BE2C (cell line): ENCODE results near the gene LYPLA2.
"Not testable (repeated sequence)": the region's sequence is repeated elsewhere in the genome, so short reads cannot be mapped to it uniquely, and the experiment has no call there.

ENCODE experiments used
- DNase-seq: peaks from one replicate; pipeline ENCODE4 v3.0.0-alpha.2; 2020
- H3K27me3 ChIP-seq: fragments of 250-450 bp; sonication (Bioruptor Pico); 2 replicates; pipeline ENCODE4 v1.5.1; 2020; ENCODE audit warnings: mild to moderate bottlenecking
- H3K36me3 ChIP-seq: fragments of 250-450 bp; sonication (Bioruptor Pico); 2 replicates; pipeline ENCODE4 v1.5.1; 2020; ENCODE audit warnings: mild to moderate bottlenecking
- H3K4me1 ChIP-seq: fragments of 250-450 bp; sonication (Bioruptor Pico); 2 replicates; pipeline ENCODE4 v1.5.1; 2020
- H3K4me3 ChIP-seq: 2 replicates; pipeline ENCODE4 v1.5.1; 2011; ENCODE audit warnings: low read depth, low read length
- H3K9me3 ChIP-seq: fragments of 250-450 bp; sonication (Bioruptor Pico); 2 replicates; pipeline ENCODE4 v1.5.1; 2020
- TF ChIP-seq, protein P1 (sequence below): IDR thresholded peaks from 2 replicates; pipeline ENCODE4 v1.5.1; 2012; ENCODE audit warnings: mild to moderate bottlenecking, low read depth, low read length

The LYPLA2 gene

DNA sequence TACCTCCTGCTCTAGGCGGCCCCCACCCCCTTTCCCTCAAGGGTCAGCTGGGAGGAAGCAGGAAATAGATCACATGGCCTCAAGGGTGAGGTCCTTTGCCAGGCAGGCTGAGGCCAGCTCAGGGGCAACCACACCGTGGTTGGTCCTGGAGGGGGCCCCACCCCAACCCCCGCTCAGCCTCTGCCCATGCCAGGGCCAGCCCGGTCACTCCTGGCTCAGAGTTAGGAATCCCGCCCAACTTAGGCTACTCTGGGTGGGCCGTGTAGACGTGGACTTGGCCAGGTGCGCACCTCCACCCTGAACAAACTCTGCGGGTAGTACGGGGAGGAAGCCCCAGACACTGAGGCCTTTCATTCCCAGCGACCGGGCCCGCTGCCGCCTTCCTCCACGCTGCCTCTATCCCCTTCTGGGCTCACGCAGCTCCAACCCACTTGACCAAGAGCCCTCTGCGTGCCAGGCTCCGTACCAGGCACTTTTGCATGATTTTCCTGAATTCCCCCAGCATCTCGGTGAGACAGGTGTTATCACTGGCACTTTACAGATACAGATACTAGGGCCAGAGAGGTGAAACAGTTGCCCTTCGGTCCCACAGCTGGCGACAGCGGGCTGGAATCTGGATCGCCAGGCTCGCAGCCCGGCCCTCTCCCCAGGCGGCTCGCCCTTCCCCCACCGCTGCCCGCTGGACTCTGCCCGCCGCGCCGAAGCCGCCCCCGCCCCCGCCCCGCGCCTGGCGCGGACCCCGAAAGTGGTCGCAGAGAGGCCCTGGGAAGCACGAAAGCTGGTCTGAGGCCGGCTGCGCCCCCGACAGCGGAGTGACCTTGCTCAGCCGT is 8.8 kb downstream of the LYPLA2 start:
- peak overlapping the region; percentile 67 for H3K4me3 ChIP-seq
- TF ChIP-seq, protein P1, sequence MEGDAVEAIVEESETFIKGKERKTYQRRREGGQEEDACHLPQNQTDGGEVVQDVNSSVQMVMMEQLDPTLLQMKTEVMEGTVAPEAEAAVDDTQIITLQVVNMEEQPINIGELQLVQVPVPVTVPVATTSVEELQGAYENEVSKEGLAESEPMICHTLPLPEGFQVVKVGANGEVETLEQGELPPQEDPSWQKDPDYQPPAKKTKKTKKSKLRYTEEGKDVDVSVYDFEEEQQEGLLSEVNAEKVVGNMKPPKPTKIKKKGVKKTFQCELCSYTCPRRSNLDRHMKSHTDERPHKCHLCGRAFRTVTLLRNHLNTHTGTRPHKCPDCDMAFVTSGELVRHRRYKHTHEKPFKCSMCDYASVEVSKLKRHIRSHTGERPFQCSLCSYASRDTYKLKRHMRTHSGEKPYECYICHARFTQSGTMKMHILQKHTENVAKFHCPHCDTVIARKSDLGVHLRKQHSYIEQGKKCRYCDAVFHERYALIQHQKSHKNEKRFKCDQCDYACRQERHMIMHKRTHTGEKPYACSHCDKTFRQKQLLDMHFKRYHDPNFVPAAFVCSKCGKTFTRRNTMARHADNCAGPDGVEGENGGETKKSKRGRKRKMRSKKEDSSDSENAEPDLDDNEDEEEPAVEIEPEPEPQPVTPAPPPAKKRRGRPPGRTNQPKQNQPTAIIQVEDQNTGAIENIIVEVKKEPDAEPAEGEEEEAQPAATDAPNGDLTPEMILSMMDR: no peak
- no peaks in the 10 kb centered on the region for H3K27me3 ChIP-seq
- H3K9me3 ChIP-seq: no peaks in the 10 kb centered on the region
- no peak for DNase-seq
- no peaks in the 10 kb centered on the region for H3K36me3 ChIP-seq
- no peaks in the 10 kb centered on the region for H3K4me1 ChIP-seq

DNA sequence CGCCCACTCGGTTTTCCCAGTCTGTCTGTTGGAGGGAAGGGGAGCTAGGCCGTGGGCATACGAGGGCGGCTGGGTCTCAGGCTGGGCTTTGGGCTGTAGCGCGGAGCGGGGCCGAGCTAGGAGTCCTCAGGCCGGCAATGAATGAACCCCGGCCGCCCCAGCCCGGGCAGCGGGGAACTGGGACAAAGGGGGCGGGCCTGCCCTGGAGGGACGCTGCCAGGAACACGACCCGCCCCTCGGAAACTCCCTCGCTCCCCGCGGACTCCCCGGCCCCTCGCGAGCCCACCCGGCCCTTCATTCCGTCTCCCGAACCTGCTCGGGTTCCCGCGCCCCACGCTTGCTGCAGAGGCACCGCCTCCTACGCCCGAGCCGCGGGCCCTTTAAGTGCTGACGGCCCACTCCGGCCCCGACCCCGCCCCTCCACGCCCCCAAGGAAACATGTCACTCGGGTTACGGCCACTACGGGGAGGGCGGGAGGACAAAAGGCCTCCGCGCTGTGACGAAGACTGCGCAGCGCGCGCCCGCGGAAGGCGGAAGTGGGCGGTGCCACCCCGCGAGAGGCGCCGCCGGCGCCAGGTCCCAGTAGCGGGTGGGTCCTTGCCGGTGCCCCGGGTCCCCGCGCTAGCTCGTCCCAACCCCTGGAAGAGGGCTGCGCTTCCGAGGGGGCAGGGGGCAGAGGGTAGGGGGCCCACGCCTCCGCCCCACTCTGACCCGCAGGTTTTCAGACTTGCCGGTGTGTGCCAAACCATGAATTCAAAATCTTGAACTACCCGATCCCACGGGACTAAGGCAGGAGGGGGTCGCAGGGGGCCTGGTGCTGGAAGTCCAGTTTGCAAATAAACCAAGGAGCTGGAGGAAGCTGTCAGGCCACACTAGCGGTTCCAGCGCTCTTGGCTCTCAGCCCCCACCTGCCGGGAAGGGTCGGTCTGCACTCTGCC is 9.7 kb downstream of the LYPLA2 start, which contains the start of gene GALE:
TSS of gene GALE (minus strand) at position 355 of the 938 bp plus-strand sequence. CDS start 1,747 bp downstream, outside the sequence.
- Histone ChIP-seq H3K27me3 (no peaks in the 10 kb centered on the region), H3K9me3 (no peaks in the 10 kb centered on the region), H3K36me3 (no peaks in the 10 kb centered on the region), H3K4me3 (peak within 1 kb of the TSS; percentile 67), H3K4me1 (no peaks in the 10 kb centered on the region)
- peak; percentile 91 for DNase-seq
- TF ChIP-seq, protein P1: no peak

DNA sequence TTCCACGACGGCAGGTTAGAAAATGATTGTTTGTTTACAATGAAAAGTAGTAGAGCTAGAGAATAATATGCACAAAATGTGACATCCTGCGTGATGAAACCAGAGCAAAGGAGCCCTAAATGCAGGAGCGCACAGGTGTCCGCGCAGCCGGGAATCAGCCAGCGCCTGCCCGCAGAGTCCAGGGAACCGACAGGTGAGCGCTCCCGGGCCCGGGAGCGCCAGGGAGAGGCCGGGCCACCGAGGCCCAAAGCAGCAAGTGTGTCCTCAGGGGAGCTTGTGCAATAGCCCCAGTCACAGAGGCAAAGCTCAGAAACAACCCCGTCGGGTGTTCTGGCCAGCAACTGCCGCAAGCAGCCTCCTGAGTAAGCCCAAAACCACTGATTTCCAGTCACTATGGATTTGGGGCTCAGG is 10.4 kb downstream of the LYPLA2 start:
- H3K4me3 ChIP-seq: peak overlapping the region; percentile 67
- no peaks in the 10 kb centered on the region for H3K36me3 ChIP-seq
- H3K27me3 ChIP-seq: no peaks in the 10 kb centered on the region
- TF ChIP-seq, protein P1: no peak
- no peaks in the 10 kb centered on the region for H3K4me1 ChIP-seq
- DNase-seq: no peak
- H3K9me3 ChIP-seq: no peaks in the 10 kb centered on the region

DNA sequence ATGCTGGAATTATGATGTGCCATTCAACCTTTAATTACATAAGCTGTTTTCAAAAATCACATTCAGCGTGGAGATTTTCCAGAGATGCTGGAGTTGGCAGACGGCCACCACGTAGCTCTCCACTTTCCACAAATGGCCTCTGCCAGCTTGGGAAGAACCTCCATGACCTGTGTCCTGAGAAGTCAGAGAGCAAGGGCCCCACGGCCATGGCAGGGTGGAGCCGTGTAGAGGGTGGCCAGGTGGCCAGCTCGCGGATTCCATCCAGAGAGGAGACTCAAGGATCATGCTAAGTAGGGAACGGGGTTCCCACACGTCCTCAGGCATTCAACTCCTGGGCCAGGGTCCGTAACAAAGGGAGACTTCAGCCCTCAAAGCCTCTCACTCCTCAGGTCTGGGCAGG is 10.9 kb downstream of the LYPLA2 start:
- H3K9me3 ChIP-seq: no peaks in the 10 kb centered on the region
- no peaks in the 10 kb centered on the region for H3K4me1 ChIP-seq
- no peaks in the 10 kb centered on the region for H3K27me3 ChIP-seq
- TF ChIP-seq, protein P1: no peak
- H3K4me3 ChIP-seq: no peak overlapping the region
- DNase-seq: no peak
- no peaks in the 10 kb centered on the region for H3K36me3 ChIP-seq

DNA sequence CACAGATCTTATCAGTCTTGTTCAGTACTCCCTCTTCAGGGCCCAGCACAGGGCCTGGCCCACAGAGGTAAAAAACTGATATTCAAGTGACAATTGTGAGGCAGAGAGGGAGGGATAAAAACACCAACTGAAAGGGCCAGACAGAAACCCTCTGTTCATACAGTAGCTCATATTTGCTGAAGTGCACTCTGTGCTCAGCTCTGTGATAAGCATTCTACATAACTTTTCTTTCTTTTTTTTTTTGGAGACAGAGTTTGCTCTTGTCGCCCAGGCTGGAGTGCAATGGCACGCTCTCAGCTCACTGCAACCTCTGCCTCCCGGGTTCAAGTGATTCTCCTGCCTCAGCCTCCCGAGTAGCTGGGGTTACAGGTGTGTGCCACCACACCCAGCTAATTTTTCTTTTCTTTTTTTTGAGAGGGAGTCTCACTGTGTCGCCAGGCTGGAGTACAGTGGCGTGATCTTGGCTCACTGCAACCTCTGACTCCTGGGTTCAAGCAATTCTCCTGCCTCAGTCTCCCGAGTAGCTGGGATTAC is 11.9 kb downstream of the LYPLA2 start:
- H3K4me3 ChIP-seq, H3K36me3 ChIP-seq, DNase-seq, H3K4me1 ChIP-seq, H3K27me3 ChIP-seq, H3K9me3 ChIP-seq: not testable (repeated sequence)

DNA sequence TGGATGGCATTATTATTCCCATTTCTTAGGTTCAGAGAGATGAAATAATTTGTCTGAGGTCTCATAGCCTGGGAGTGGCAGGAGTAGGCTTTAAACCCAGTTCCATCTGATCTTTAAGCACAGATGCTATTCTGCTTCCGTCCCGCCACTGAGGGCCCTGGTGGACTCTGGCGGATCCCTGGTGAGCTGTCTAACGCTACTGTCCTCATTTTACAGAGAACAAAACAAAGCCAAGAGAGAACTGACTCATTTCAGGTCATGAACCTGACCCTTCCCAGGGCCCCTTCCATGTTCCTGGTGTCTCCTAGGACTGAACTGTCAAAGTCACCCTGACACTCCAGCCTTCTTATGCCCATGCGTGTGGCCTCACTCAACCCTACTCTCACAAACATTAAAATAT is 12.7 kb downstream of the LYPLA2 start:
- TF ChIP-seq, protein P1: no peak
- H3K27me3 ChIP-seq: no peaks in the 10 kb centered on the region
- DNase-seq: no peak
- no peak overlapping the region for H3K4me3 ChIP-seq
- H3K9me3 ChIP-seq: no peaks in the 10 kb centered on the region
- no peaks in the 10 kb centered on the region for H3K36me3 ChIP-seq
- H3K4me1 ChIP-seq: no peaks in the 10 kb centered on the region
